Astrocyte (in vitro differentiated cells and primary cell): Measurements from ENCODE around the gene CNN1. TPM values are rescaled to one million over a fixed set of nuclear protein-coding genes. Genes with fewer than 3 reads are reported as not detected.

Experiments used
- DNase-seq: peaks from one replicate; pipeline ENCODE4 v3.0.0-alpha.2; 2010; ENCODE audit warnings: low read depth
- FAIRE-seq: peaks from 2 replicates; lab custom pipeline; 2011; peaks lifted over from hg19 to GRCh38; lab: Jason Lieb, UNC
- H2AFZ ChIP-seq: 2 replicates; pipeline ENCODE4 v1.6.0; 2012; ENCODE audit warnings: low read depth, low read length, inconsistent platforms
- H3K27ac ChIP-seq: 2 replicates; pipeline ENCODE4 v1.5.1; 2011; ENCODE audit warnings: low read depth, low read length, inconsistent platforms
- H3K27me3 ChIP-seq: 2 replicates; pipeline ENCODE4 v1.6.0; 2011; ENCODE audit warnings: low read length, inconsistent platforms; ENCODE audit not compliant: insufficient read depth
- H3K36me3 ChIP-seq: 2 replicates; pipeline ENCODE4 v1.5.1; 2011; ENCODE audit warnings: low read length, inconsistent platforms; ENCODE audit not compliant: insufficient read depth
- H3K4me1 ChIP-seq: 2 replicates; pipeline ENCODE4 v1.5.1; 2011; ENCODE audit warnings: low read length, inconsistent platforms; ENCODE audit not compliant: insufficient read depth
- H3K4me2 ChIP-seq: 2 replicates; pipeline ENCODE4 v1.6.0; 2012; ENCODE audit warnings: low read length, inconsistent platforms
- H3K4me3 ChIP-seq: 2 replicates; pipeline ENCODE4 v1.5.1; 2011; ENCODE audit warnings: low read depth, mild to moderate bottlenecking, low read length, inconsistent platforms; ENCODE audit not compliant: insufficient read depth
- H3K79me2 ChIP-seq: 2 replicates; pipeline ENCODE4 v1.6.0; 2012; ENCODE audit warnings: mild to moderate bottlenecking, low read length, inconsistent platforms; ENCODE audit not compliant: insufficient read depth
- H3K9ac ChIP-seq: 2 replicates; pipeline ENCODE4 v1.6.0; 2012; ENCODE audit warnings: mild to moderate bottlenecking, low read length, inconsistent platforms
- H3K9me3 ChIP-seq: 2 replicates; pipeline ENCODE4 v1.5.1; 2012; ENCODE audit warnings: low read depth, mild to moderate bottlenecking, low read length, inconsistent platforms; ENCODE audit not compliant: insufficient read depth
- H4K20me1 ChIP-seq: 2 replicates; pipeline ENCODE4 v1.6.0; 2012; ENCODE audit warnings: low read length, inconsistent platforms; ENCODE audit not compliant: insufficient read depth
- H3K27ac Mint-ChIP-seq: one replicate; pipeline ENCODE4 v1.8.0; 2021; ENCODE audit warnings: mild to moderate bottlenecking, mixed read lengths; ENCODE audit not compliant: unreplicated experiment
- H3K27me3 Mint-ChIP-seq: one replicate; pipeline ENCODE4 v1.8.0; 2021; ENCODE audit warnings: low read depth, mixed read lengths; ENCODE audit not compliant: unreplicated experiment
- H3K36me3 Mint-ChIP-seq: one replicate; pipeline ENCODE4 v1.8.0; 2021; ENCODE audit warnings: low read depth, mixed read lengths; ENCODE audit not compliant: unreplicated experiment
- H3K4me1 Mint-ChIP-seq: one replicate; pipeline ENCODE4 v1.8.0; 2021; ENCODE audit warnings: low read depth, mixed read lengths; ENCODE audit not compliant: unreplicated experiment
- H3K4me3 Mint-ChIP-seq: one replicate; pipeline ENCODE4 v1.8.0; 2021; ENCODE audit warnings: mild to moderate bottlenecking, moderate library complexity, mixed read lengths; ENCODE audit not compliant: unreplicated experiment
- H3K9me3 Mint-ChIP-seq: one replicate; pipeline ENCODE4 v1.8.0; 2021; ENCODE audit warnings: mild to moderate bottlenecking, mixed read lengths; ENCODE audit not compliant: unreplicated experiment
- EZH2 ChIP-seq: IDR thresholded peaks from 2 replicates; pipeline ENCODE4 v1.6.1; 2012; ENCODE audit warnings: mild to moderate bottlenecking, low read length, inconsistent platforms; ENCODE audit not compliant: insufficient read depth
- total RNA-seq: library from RNA; stranded (reverse); gene quantifications from 2 replicates; pipeline ENCODE4 v1.2.1, GENCODE V29; 2021
- TF ChIP-seq, protein P1 (sequence below): IDR thresholded peaks from 2 replicates; pipeline ENCODE4 v1.5.1; 2011; ENCODE audit warnings: low read depth, mild to moderate bottlenecking, inconsistent platforms, low read length, moderate library complexity; ENCODE audit not compliant: insufficient read depth

The CNN1 gene
- total RNA-seq, 1 donor from 2014 or later = 236 TPM

DNA sequence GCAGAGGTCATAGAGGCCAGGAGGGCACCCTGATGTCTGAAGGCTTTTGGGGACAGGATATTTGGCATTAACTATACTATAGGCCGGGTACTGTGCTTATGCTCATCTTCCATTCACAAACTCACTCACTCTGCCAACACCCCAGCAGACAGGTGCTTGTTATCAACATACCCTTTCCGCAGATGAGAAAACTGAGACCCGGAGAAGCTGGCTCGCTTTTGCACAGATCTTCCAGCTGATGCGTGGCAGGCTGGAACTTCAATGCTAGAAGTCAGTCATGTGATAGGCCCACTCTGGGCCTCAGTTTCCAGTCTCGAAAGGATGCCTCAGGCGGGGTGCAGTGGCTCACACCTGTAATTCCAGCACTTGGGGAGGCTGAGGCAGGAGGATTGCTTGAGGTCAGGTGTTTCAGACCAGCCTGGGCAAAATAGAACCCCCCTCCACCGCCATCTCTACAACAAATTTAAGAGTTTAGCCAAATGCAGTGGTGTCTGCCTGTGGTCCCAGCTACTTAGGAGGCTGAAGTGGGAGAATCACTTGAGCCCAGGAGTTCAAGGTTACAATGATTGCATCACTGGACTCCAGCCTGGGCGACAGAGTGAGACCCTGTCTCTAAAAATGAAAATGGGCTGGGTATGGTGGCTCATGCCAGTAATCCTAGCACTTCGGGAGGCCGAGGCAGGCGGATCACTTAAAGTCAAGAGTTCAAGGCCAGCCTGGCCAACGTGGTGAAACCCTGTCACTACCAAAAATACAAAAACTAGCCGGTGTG lies 9.5 kb downstream of the CNN1 start:
- TF ChIP-seq, protein P1, sequence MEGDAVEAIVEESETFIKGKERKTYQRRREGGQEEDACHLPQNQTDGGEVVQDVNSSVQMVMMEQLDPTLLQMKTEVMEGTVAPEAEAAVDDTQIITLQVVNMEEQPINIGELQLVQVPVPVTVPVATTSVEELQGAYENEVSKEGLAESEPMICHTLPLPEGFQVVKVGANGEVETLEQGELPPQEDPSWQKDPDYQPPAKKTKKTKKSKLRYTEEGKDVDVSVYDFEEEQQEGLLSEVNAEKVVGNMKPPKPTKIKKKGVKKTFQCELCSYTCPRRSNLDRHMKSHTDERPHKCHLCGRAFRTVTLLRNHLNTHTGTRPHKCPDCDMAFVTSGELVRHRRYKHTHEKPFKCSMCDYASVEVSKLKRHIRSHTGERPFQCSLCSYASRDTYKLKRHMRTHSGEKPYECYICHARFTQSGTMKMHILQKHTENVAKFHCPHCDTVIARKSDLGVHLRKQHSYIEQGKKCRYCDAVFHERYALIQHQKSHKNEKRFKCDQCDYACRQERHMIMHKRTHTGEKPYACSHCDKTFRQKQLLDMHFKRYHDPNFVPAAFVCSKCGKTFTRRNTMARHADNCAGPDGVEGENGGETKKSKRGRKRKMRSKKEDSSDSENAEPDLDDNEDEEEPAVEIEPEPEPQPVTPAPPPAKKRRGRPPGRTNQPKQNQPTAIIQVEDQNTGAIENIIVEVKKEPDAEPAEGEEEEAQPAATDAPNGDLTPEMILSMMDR = no peak
- TF ChIP-seq EZH2 = no peak

DNA sequence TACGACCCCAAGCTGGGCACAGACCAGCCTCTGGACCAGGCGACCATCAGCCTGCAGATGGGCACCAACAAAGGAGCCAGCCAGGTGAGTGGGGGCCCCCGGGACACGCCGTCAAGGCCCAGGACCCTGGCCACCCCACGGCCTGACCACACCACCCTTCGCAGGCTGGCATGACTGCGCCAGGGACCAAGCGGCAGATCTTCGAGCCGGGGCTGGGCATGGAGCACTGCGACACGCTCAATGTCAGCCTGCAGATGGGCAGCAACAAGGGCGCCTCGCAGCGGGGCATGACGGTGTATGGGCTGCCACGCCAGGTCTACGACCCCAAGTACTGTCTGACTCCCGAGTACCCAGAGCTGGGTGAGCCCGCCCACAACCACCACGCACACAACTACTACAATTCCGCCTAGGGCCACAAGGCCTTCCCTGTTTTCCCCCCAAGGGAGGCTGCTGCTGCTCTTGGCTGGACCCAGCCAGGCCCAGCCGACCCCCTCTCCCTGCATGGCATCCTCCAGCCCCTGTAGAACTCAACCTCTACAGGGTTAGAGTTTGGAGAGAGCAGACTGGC lies 10.8 kb downstream of the CNN1 start:
- H3K4me1 ChIP-seq = peaks cover 4% of the 10 kb centered on the region
- H3K9me3 ChIP-seq = no peaks in the 10 kb centered on the region
- peaks cover 7% of the 10 kb centered on the region for H3K4me1 Mint-ChIP-seq
- peaks cover 14% of the 10 kb centered on the region for H3K36me3 Mint-ChIP-seq
- DNase-seq (no peak), FAIRE-seq (no peak)
- no peak overlapping the region for H3K4me2 ChIP-seq
- no peak overlapping the region for H3K27ac ChIP-seq
- no peak for TF ChIP-seq EZH2
- TF ChIP-seq, protein P1 = no peak
- no peak overlapping the region for H3K4me3 ChIP-seq
- no peak overlapping the region for H3K27ac Mint-ChIP-seq
- peaks cover 10% of the 10 kb centered on the region for H3K36me3 ChIP-seq
- no peak overlapping the region for H3K9ac ChIP-seq
- H3K9me3 Mint-ChIP-seq = no peaks in the 10 kb centered on the region
- peaks cover 26% of the 10 kb centered on the region for H4K20me1 ChIP-seq
- H2AFZ ChIP-seq = no peak overlapping the region
- no peaks in the 10 kb centered on the region for H3K27me3 ChIP-seq
- no peak overlapping the region for H3K4me3 Mint-ChIP-seq
- H3K27me3 Mint-ChIP-seq = no peaks in the 10 kb centered on the region
- no peaks in the 10 kb centered on the region for H3K79me2 ChIP-seq

More for the DNA sequence above, 9.5 kb downstream of the CNN1 start:
- H4K20me1 ChIP-seq = peaks cover 14% of the 10 kb centered on the region
- FAIRE-seq (no peak), DNase-seq (no peak)
- H3K9me3 ChIP-seq = no peaks in the 10 kb centered on the region
- H2AFZ ChIP-seq = no peak overlapping the region
- Mint-ChIP-seq H3K4me3 (no peak overlapping the region), H3K27ac (no peak overlapping the region), H3K4me1 (peaks cover 7% of the 10 kb centered on the region), H3K27me3 (no peaks in the 10 kb centered on the region), H3K36me3 (peaks cover 13% of the 10 kb centered on the region), H3K9me3 (no peaks in the 10 kb centered on the region)
- peaks cover 10% of the 10 kb centered on the region for H3K36me3 ChIP-seq
- H3K27me3 ChIP-seq = no peaks in the 10 kb centered on the region
- H3K9ac ChIP-seq = no peak overlapping the region
- H3K4me2 ChIP-seq = no peak overlapping the region
- H3K27ac ChIP-seq = no peak overlapping the region
- no peak overlapping the region for H3K4me3 ChIP-seq
- peaks cover 4% of the 10 kb centered on the region for H3K4me1 ChIP-seq
- H3K79me2 ChIP-seq = no peaks in the 10 kb centered on the region

DNA sequence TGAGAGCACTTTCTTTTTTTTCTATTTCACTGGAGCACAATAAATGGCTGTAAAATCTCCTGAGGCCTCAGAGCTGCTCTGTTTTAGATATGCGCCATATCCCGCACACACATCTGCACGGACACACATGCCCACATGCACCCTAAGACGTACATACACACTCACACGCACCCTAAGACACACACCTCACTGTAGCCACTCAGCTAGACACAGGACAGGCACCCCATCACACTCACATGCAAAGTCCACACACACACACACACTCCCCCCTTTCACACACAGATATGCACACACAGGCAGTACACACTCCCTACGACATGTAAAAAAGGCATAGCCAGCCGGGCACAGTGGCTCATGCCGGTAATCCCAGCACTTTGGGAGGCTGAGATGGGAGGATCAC lies 11.6 kb downstream of the CNN1 start:
- H3K4me3 ChIP-seq = no peak overlapping the region
- Mint-ChIP-seq H3K36me3 (peaks cover 14% of the 10 kb centered on the region), H3K27ac (no peak overlapping the region), H3K27me3 (no peaks in the 10 kb centered on the region), H3K4me1 (peaks cover 7% of the 10 kb centered on the region), H3K4me3 (peak overlapping the region; percentile 0), H3K9me3 (no peaks in the 10 kb centered on the region)
- H4K20me1 ChIP-seq = peaks cover 26% of the 10 kb centered on the region
- DNase-seq (no peak), FAIRE-seq (no peak)
- peaks cover 4% of the 10 kb centered on the region for H3K4me1 ChIP-seq
- no peak overlapping the region for H3K9ac ChIP-seq
- H3K27me3 ChIP-seq = no peaks in the 10 kb centered on the region
- no peaks in the 10 kb centered on the region for H3K9me3 ChIP-seq
- peaks cover 2% of the 10 kb centered on the region for H3K79me2 ChIP-seq
- no peak for TF ChIP-seq EZH2
- TF ChIP-seq, protein P1 = no peak
- no peak overlapping the region for H3K27ac ChIP-seq
- no peak overlapping the region for H3K4me2 ChIP-seq
- peaks cover 10% of the 10 kb centered on the region for H3K36me3 ChIP-seq
- no peak overlapping the region for H2AFZ ChIP-seq
